ENCODE measurements around the gene ARHGAP26. TPM values are rescaled to one million over a fixed set of nuclear protein-coding genes. Genes with fewer than 3 reads are reported as not detected.

ARHGAP26 gene
- total and polyA plus RNA-seq, 7 donors: 2.5 to 28.7 (median 12.0) TPM

GRCh38 chr5:142851731-142852130, 81.6 kb downstream of the ARHGAP26 start:
- Histone ChIP-seq H3K4me1 (peaks cover 18% of the 10 kb centered on the region), H3K4me3 (no peak overlapping the region), H3K27ac (no peak overlapping the region), H3K27me3 (ENCODE audit: insufficient read depth in 3 of 3, low read length in 2 of 3) (no peaks in the 10 kb centered on the region), H3K9me3 (no peaks in the 10 kb centered on the region), H3K36me3 (ENCODE audit: insufficient read depth in 1 of 2, low read depth in 1 of 2) (no peaks in the 10 kb centered on the region)
- ATAC-seq (no peak), DNase-seq (no peak)
- 83 to 98% (median 88%) methylated on average over 4 of the region's 4 CpGs for WGBS, 3 donors
- TF ChIP-seq CTCF (IDR thresholded peaks at IDR 0.05): no peak
- intact Hi-C loops (cut with DNase I): no loop called here

GRCh38 chr5:142852416-142853198, 82.4 kb downstream of the ARHGAP26 start:
- Histone ChIP-seq H3K4me1 (peaks cover 13% of the 10 kb centered on the region), H3K36me3 (ENCODE audit: insufficient read depth in 1 of 2, low read depth in 1 of 2) (no peaks in the 10 kb centered on the region), H3K4me3 (no peak overlapping the region), H3K27me3 (ENCODE audit: insufficient read depth in 3 of 3, low read length in 2 of 3) (no peaks in the 10 kb centered on the region), H3K9me3 (no peaks in the 10 kb centered on the region), H3K27ac (no peak overlapping the region)
- WGBS, 3 donors: 70 to 80% (median 73%) methylated on average over 8 of the region's 8 CpGs
- TF ChIP-seq CTCF (IDR thresholded peaks at IDR 0.05): no peak
- intact Hi-C loops (cut with DNase I): no loop called here
- DNase-seq (no peak), ATAC-seq (no peak)

- H3K36me3 ChIP-seq (ENCODE audit: insufficient read depth in 1 of 2, low read depth in 1 of 2): no peaks in the 10 kb centered on the region
- H3K4me3 ChIP-seq: no peak overlapping the region
- H3K9me3 ChIP-seq: no peaks in the 10 kb centered on the region
- intact Hi-C loops (cut with DNase I): no loop called here
- H3K27me3 ChIP-seq (ENCODE audit: insufficient read depth in 3 of 3, low read length in 2 of 3): no peaks in the 10 kb centered on the region
- H3K4me1 ChIP-seq: peaks cover 13% of the 10 kb centered on the region
- no peak overlapping the region for H3K27ac ChIP-seq
- DNase-seq (no peak), ATAC-seq (no peak)
- 82 to 87% (median 85%) methylated on average over 4 of the region's 4 CpGs for WGBS, 3 donors
- TF ChIP-seq CTCF (IDR thresholded peaks at IDR 0.05): no peak
Measured at GRCh38 chr5:142853682-142854081, 83.5 kb downstream of the ARHGAP26 start.

GRCh38 chr5:142856269-142856782, 86.1 kb downstream of the ARHGAP26 start:
- intact Hi-C loops (cut with DNase I): no loop called here
- WGBS, 3 donors: 93 to 95% (median 95%) methylated on average over 6 of the region's 6 CpGs
- H3K27me3 ChIP-seq (ENCODE audit: insufficient read depth in 3 of 3, low read length in 2 of 3): no peaks in the 10 kb centered on the region
- DNase-seq: no peak
- H3K9me3 ChIP-seq: no peaks in the 10 kb centered on the region
- no peak overlapping the region for H3K4me3 ChIP-seq
- H3K4me1 ChIP-seq: peaks cover 28% of the 10 kb centered on the region
- no peak for ATAC-seq
- no peaks in the 10 kb centered on the region for H3K36me3 ChIP-seq (ENCODE audit: insufficient read depth in 1 of 2, low read depth in 1 of 2)
- no peak overlapping the region for H3K27ac ChIP-seq
- TF ChIP-seq CTCF (IDR thresholded peaks at IDR 0.05): no peak
